Measurements from ENCODE around the gene POP7. TPM values are rescaled to one million over a fixed set of nuclear protein-coding genes. Genes with fewer than 3 reads are reported as not detected.

Gene POP7
- total and polyA plus RNA-seq, 4 donors: 19.1 to 40.1 (median 33.8) TPM

GRCh38 chr7:100736671-100737070, 30.8 kb downstream of the POP7 start:
- Histone ChIP-seq H3K9ac (ENCODE audit: low read depth in 1 of 2, low read length in 2 of 2) (no peak overlapping the region), H3K4me3 (ENCODE audit: low read depth in 1 of 3, low read length in 3 of 3) (no peak overlapping the region), H3K36me3 (ENCODE audit: control insufficient read depth in 4 of 4, insufficient read depth in 3 of 4, low read depth in 1 of 4, low read length in 3 of 4) (no peaks in the 10 kb centered on the region), H3K9me3 (ENCODE audit: control insufficient read depth in 4 of 4, low read length in 3 of 4) (no peaks in the 10 kb centered on the region), H3K27me3 (ENCODE audit: control insufficient read depth in 4 of 4, insufficient read depth in 4 of 4, low read length in 3 of 4) (no peaks in the 10 kb centered on the region), H3K4me1 (ENCODE audit: control insufficient read depth in 4 of 4, insufficient read depth in 4 of 4, low read length in 3 of 4) (peaks cover 0 to 8% (median 6%) of the 10 kb centered on the region in 4 donors), H3K27ac (ENCODE audit: low read depth in 1 of 2, low read length in 2 of 2) (no peak overlapping the region)
- TF ChIP-seq, protein P1, sequence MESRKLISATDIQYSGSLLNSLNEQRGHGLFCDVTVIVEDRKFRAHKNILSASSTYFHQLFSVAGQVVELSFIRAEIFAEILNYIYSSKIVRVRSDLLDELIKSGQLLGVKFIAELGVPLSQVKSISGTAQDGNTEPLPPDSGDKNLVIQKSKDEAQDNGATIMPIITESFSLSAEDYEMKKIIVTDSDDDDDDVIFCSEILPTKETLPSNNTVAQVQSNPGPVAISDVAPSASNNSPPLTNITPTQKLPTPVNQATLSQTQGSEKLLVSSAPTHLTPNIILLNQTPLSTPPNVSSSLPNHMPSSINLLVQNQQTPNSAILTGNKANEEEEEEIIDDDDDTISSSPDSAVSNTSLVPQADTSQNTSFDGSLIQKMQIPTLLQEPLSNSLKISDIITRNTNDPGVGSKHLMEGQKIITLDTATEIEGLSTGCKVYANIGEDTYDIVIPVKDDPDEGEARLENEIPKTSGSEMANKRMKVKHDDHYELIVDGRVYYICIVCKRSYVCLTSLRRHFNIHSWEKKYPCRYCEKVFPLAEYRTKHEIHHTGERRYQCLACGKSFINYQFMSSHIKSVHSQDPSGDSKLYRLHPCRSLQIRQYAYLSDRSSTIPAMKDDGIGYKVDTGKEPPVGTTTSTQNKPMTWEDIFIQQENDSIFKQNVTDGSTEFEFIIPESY (IDR thresholded peaks at IDR 0.05): no peak
- TF ChIP-seq NR2F2 (IDR thresholded peaks at IDR 0.05): no peak
- no peak for TF ChIP-seq TAF1 (conservative IDR thresholded peaks at IDR 0.05)
- no peak for TF ChIP-seq FOXA2 (IDR thresholded peaks at IDR 0.05)
- TF ChIP-seq YY1 (IDR thresholded peaks at IDR 0.05): no peak
- TF ChIP-seq EGR1 (IDR thresholded peaks at IDR 0.05; ENCODE audit: low read depth in 2 of 2): no peak
- DNase-seq (ENCODE audit: low spot score): no peak
- 90% methylated on average over 13 of the region's 13 CpGs for WGBS

DNA sequence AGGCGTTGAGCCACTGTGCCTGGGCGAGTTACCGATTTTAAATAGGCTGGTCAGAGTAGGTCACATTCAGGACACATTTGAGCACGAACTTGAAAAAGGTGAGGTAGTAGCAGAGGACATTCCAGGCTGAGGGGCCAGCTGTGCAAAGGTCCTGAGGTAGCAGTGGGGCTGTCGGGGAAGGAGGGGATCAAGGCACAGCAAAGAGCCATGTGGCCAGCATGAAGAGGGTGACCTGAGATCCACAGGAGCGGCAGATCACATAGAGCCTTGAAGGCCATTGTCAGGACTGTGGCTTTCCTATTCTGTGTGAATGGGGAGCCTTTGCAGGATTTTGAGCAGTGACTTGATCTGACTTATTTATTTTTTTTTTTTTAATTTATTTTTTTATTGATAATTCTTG, 34.0 kb downstream of the POP7 start:
- no peaks in the 10 kb centered on the region for H3K27me3 ChIP-seq (ENCODE audit: control insufficient read depth in 4 of 4, insufficient read depth in 4 of 4, low read length in 3 of 4)
- DNase-seq (ENCODE audit: low spot score): no peak
- no peak overlapping the region for H3K4me3 ChIP-seq (ENCODE audit: low read depth in 1 of 3, low read length in 3 of 3)
- H3K27ac ChIP-seq (ENCODE audit: low read depth in 1 of 2, low read length in 2 of 2): no peak overlapping the region
- TF ChIP-seq YY1 (IDR thresholded peaks at IDR 0.05): no peak
- WGBS: 95% methylated on average over 6 of the region's 6 CpGs
- no peaks in the 10 kb centered on the region for H3K9me3 ChIP-seq (ENCODE audit: control insufficient read depth in 4 of 4, low read length in 3 of 4)
- H3K9ac ChIP-seq (ENCODE audit: low read depth in 1 of 2, low read length in 2 of 2): no peak overlapping the region
- H3K36me3 ChIP-seq (ENCODE audit: control insufficient read depth in 4 of 4, insufficient read depth in 3 of 4, low read depth in 1 of 4, low read length in 3 of 4): no peaks in the 10 kb centered on the region
- H3K4me1 ChIP-seq (ENCODE audit: control insufficient read depth in 4 of 4, insufficient read depth in 4 of 4, low read length in 3 of 4): peaks cover 0 to 8% (median 6%) of the 10 kb centered on the region in 4 donors

DNA sequence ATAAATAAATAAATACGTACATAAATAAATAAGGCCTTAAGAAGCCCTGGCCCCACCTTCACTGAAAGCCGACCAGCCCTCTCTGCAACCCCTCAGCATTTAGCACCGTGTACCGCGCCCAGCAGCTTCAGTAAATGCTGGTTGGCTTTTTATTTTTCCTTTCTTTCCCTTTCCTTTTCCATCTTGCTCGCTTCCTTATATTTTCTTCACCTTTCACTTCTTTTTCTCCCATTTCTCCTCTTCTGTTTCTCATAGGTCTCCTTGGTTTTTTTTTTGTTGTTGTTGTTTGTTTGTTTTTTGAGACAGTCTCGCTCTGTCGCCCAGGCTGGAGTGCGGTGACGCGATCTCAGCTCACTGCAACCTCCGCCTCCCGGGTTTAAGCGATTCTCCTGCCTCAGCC, 38.7 kb downstream of the POP7 start:
- Histone ChIP-seq H3K4me3 (ENCODE audit: low read depth in 1 of 3, low read length in 3 of 3) (no peak overlapping the region), H3K27me3 (ENCODE audit: control insufficient read depth in 4 of 4, insufficient read depth in 4 of 4, low read length in 3 of 4) (no peaks in the 10 kb centered on the region), H3K9ac (ENCODE audit: low read depth in 1 of 2, low read length in 2 of 2) (no peak overlapping the region), H3K36me3 (ENCODE audit: control insufficient read depth in 4 of 4, insufficient read depth in 3 of 4, low read depth in 1 of 4, low read length in 3 of 4) (no peaks in the 10 kb centered on the region), H3K4me1 (ENCODE audit: control insufficient read depth in 4 of 4, insufficient read depth in 4 of 4, low read length in 3 of 4) (no peaks in the 10 kb centered on the region), H3K27ac (ENCODE audit: low read depth in 1 of 2, low read length in 2 of 2) (no peak overlapping the region), H3K9me3 (ENCODE audit: control insufficient read depth in 4 of 4, low read length in 3 of 4) (no peaks in the 10 kb centered on the region)
- no peak for DNase-seq (ENCODE audit: low spot score)
- TF ChIP-seq YY1 (IDR thresholded peaks at IDR 0.05) (no peak), MAX (IDR thresholded peaks at IDR 0.05) (no peak), FOXA2 (IDR thresholded peaks at IDR 0.05) (no peak), HNF4A (conservative IDR thresholded peaks at IDR 0.05) (no peak), RXRA (IDR thresholded peaks at IDR 0.05) (no peak), HNF4G (IDR thresholded peaks at IDR 0.05) (no peak), REST (IDR thresholded peaks at IDR 0.05) (no peak), NR2F2 (IDR thresholded peaks at IDR 0.05) (no peak)
- TF ChIP-seq, protein P2, sequence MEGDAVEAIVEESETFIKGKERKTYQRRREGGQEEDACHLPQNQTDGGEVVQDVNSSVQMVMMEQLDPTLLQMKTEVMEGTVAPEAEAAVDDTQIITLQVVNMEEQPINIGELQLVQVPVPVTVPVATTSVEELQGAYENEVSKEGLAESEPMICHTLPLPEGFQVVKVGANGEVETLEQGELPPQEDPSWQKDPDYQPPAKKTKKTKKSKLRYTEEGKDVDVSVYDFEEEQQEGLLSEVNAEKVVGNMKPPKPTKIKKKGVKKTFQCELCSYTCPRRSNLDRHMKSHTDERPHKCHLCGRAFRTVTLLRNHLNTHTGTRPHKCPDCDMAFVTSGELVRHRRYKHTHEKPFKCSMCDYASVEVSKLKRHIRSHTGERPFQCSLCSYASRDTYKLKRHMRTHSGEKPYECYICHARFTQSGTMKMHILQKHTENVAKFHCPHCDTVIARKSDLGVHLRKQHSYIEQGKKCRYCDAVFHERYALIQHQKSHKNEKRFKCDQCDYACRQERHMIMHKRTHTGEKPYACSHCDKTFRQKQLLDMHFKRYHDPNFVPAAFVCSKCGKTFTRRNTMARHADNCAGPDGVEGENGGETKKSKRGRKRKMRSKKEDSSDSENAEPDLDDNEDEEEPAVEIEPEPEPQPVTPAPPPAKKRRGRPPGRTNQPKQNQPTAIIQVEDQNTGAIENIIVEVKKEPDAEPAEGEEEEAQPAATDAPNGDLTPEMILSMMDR (IDR thresholded peaks at IDR 0.05; ENCODE audit: low read depth, low read length, missing input control): no peak
- 92% methylated on average over 14 of the region's 14 CpGs for WGBS
